DOHH2 (cell line): ENCODE measurements around the gene LRGUK.

Experiments used
- CTCF ChIP-seq: fragments of 200-600 bp; sonication (generic); IDR thresholded peaks from one replicate; pipeline ENCODE4 v1.5.1; 2014; ENCODE audit warnings: antibody characterized with exemption, mild to moderate bottlenecking, low read depth, low read length; ENCODE audit not compliant: poor library complexity, severe bottlenecking
- EZH2phosphoT487 ChIP-seq: fragments of 200-600 bp; sonication (generic); IDR thresholded peaks from 2 replicates; pipeline ENCODE4 v1.6.1; 2017; ENCODE audit warnings: borderline replicate concordance, mild to moderate bottlenecking, antibody characterized with exemption, low read length, moderate library complexity, mixed read lengths

- no peak for TF ChIP-seq CTCF
- TF ChIP-seq EZH2phosphoT487: no peak
Measured at GRCh38 chr7:134105841-134106240, 21.3 kb upstream of the LRGUK start.
